ENCODE results near the gene N4BP3. TPM values are rescaled to one million over a fixed set of nuclear protein-coding genes. Genes with fewer than 3 reads are reported as not detected.

N4BP3 gene
- 7.9 TPM for total RNA-seq
- long read RNA-seq, full-length matches to known transcripts = 11 of 24 reads
- long read RNA-seq, partial matches to known transcripts = 6 of 24 reads
- long read RNA-seq, other reads (novel, unspliced or antisense) = 7 of 24 reads

- DNase-seq (peak; percentile 74), ATAC-seq (peak; percentile 87 to 92)
- Histone ChIP-seq H3K27me3 (ENCODE audit: low read depth) (peaks cover 32% of the 10 kb centered on the region), H3K27ac (peak within 1 kb of the TSS; percentile 74), H3K4me3 (peak within 1 kb of the TSS; percentile 63), H3K4me1 (peaks cover 45% of the 10 kb centered on the region), H3K9me3 (peaks cover 3% of the 10 kb centered on the region), H3K36me3 (no peaks in the 10 kb centered on the region)
- intact Hi-C loops (cut with DNase I) = no loop called here
- no peak for TF ChIP-seq CTCF (IDR thresholded peaks at IDR 0.05)
Observed at GRCh38 chr5:178113141-178113787, at the start of gene N4BP3. N4BP3 (plus strand) TSS chr5:178113532; CDS start chr5:178119584, 6,052 bp downstream.

- no peaks in the 10 kb centered on the region for H3K36me3 ChIP-seq
- H3K4me3 ChIP-seq = no peak overlapping the region
- ATAC-seq (no peak), DNase-seq (no peak)
- no peaks in the 10 kb centered on the region for H3K9me3 ChIP-seq
- no peaks in the 10 kb centered on the region for H3K4me1 ChIP-seq
- H3K27ac ChIP-seq = no peak overlapping the region
- H3K27me3 ChIP-seq (ENCODE audit: low read depth) = peaks cover 12% of the 10 kb centered on the region
- no peak for TF ChIP-seq CTCF (IDR thresholded peaks at IDR 0.05)
- intact Hi-C loops (cut with DNase I) = no loop called here
Observed at GRCh38 chr5:178067755-178068154, 45.6 kb upstream of the N4BP3 start.

- Histone ChIP-seq H3K27ac (no peak overlapping the region), H3K4me3 (no peak overlapping the region), H3K9me3 (no peaks in the 10 kb centered on the region), H3K36me3 (no peaks in the 10 kb centered on the region), H3K27me3 (ENCODE audit: low read depth) (peaks cover 16% of the 10 kb centered on the region), H3K4me1 (no peaks in the 10 kb centered on the region)
- TF ChIP-seq CTCF (IDR thresholded peaks at IDR 0.05) = no peak
- no peak for DNase-seq
- ATAC-seq = no peak
- intact Hi-C loops (cut with DNase I) = no loop called here
Observed at GRCh38 chr5:178068293-178068692, 45.0 kb upstream of the N4BP3 start.

- intact Hi-C loops (cut with DNase I) = no loop called here
- TF ChIP-seq CTCF (IDR thresholded peaks at IDR 0.05) = peak; percentile 12
- no peaks in the 10 kb centered on the region for H3K36me3 ChIP-seq
- DNase-seq = no peak
- no peaks in the 10 kb centered on the region for H3K4me1 ChIP-seq
- peak; percentile 37 to 48 for ATAC-seq
- no peak overlapping the region for H3K27ac ChIP-seq
- peaks cover 21% of the 10 kb centered on the region for H3K27me3 ChIP-seq (ENCODE audit: low read depth)
- H3K9me3 ChIP-seq = no peaks in the 10 kb centered on the region
- no peak overlapping the region for H3K4me3 ChIP-seq
Observed at GRCh38 chr5:178069909-178070308, 43.4 kb upstream of the N4BP3 start.

- TF ChIP-seq CTCF (IDR thresholded peaks at IDR 0.05) = no peak
- H3K4me3 ChIP-seq = no peak overlapping the region
- ATAC-seq = no peak
- no peak for DNase-seq
- H3K27me3 ChIP-seq (ENCODE audit: low read depth) = peaks cover 26% of the 10 kb centered on the region
- no peak overlapping the region for H3K27ac ChIP-seq
- no peaks in the 10 kb centered on the region for H3K36me3 ChIP-seq
- intact Hi-C loops (cut with DNase I) = no loop called here
- no peaks in the 10 kb centered on the region for H3K9me3 ChIP-seq
- peaks cover 4% of the 10 kb centered on the region for H3K4me1 ChIP-seq
Observed at GRCh38 chr5:178071108-178071507, 42.2 kb upstream of the N4BP3 start.
